K562 (cell line): ENCODE results near the gene LBR. TPM values are rescaled to one million over a fixed set of nuclear protein-coding genes. Genes with fewer than 3 reads are reported as not detected.
A peak's percentile ranks its signal among the peaks of the same experiment; 100 is the strongest.

Experiments used
- BHLHE40 ChIP-seq: IDR thresholded peaks from 2 replicates; pipeline ENCODE4 v1.6.1; 2011; ENCODE audit warnings: low read length, improper control_type of control experiment
- LARP7 ChIP-seq: fragments of 450-650 bp; IDR thresholded peaks from 2 replicates; pipeline ENCODE4 v1.6.1; 2016
- PHB ChIP-seq: fragments of 250-450 bp; sonication (Bioruptor Pico); IDR thresholded peaks from 2 replicates; pipeline ENCODE4 v1.5.0; 2021
- SAP30 ChIP-seq: fragments of 200-600 bp; sonication (generic); IDR thresholded peaks from 2 replicates; pipeline ENCODE4 v1.6.1; 2012; ENCODE audit warnings: borderline replicate concordance, low read depth, mild to moderate bottlenecking, moderate library complexity, low read length, control low read depth, inconsistent platforms; ENCODE audit not compliant: insufficient read depth, poor library complexity, severe bottlenecking
- TAF1 ChIP-seq: IDR thresholded peaks from 2 replicates; pipeline ENCODE4 v1.6.1; 2011; ENCODE audit warnings: mild to moderate bottlenecking, low read length, moderate library complexity; ENCODE audit not compliant: insufficient read depth, control insufficient read depth, severe bottlenecking; ENCODE audit errors: extremely low read depth
- ZNF592 ChIP-seq: fragments of 450-650 bp; IDR thresholded peaks from 2 replicates; pipeline ENCODE4 v1.6.1; 2017; ENCODE audit warnings: antibody characterized with exemption, mild to moderate bottlenecking
- ZNF609 ChIP-seq: sonication (generic); formaldehyde crosslinking; IDR thresholded peaks from 2 replicates; pipeline ENCODE4 v1.8.1; 2023; ENCODE audit warnings: missing genetic modification reagents, mild to moderate bottlenecking, borderline replicate concordance
- polyA plus RNA-seq, 8 experiments: library from polyadenylated mRNA; depleted of rRNA in 4 of 8; stranded (reverse) in 5 of 8; unstranded in 3 of 8; fragments of >200 nt; fragmentation: Nextera tagmentation in 2 of 8; fragmentation: Illumina TruSeq in 1 of 8; extraction: Ambion mirVana in 2 of 8; extraction: Trizol in 1 of 8; gene quantifications; 2 replicates each; pipeline versions ENCODE4 v1.2.1 to v1.2.3, GENCODE V29; 2011 to 2014; ENCODE audit warnings: inconsistent platforms in 1 of 8, missing spikeins in 1 of 8
- total RNA-seq, 7 experiments: library from RNA; depleted of rRNA in 6 of 7; stranded (reverse); fragments of >200 nt in 6 of 7; fragmentation: Illumina TruSeq in 2 of 7; extraction: Trizol in 2 of 7; gene quantifications; 2 replicates each; pipeline versions ENCODE4 v1.2.1 to v1.2.3, GENCODE V29; 2011 to 2021; ENCODE audit warnings: low replicate concordance in 1 of 7

LBR gene
- total and polyA plus RNA-seq, 9 of the 15 experiments (the other 6 are each of a cell fraction or from before 2014, with no cell fraction given): 102 to 229 (median 197) TPM

GRCh38 chr1:225426395-225427234 is 1.2 kb downstream of the LBR start (continued):
- TF ChIP-seq TAF1 (no peak), BHLHE40 (0 out of 2 replicates have a peak, but pooled peaks have one; percentile 4), SAP30 (no peak), LARP7 (peak; percentile 70; the same call in 1 of the 2 replicates), ZNF609 (CRISPR knock-in tag) (no peak), ZNF592 (peak; percentile 62), PHB (CRISPR knock-in tag) (no peak)
